MG63 (cell line): ENCODE data around the gene PLOD3. TPM values are rescaled to one million over a fixed set of nuclear protein-coding genes. Genes with fewer than 3 reads are reported as not detected.
"Not testable (repeated sequence)": the region's sequence is repeated elsewhere in the genome, so short reads cannot be mapped to it uniquely, and the experiment has no call there.

Source experiments
- DNase-seq: peaks from one replicate; pipeline ENCODE4 v3.0.0-alpha.2; 2020
- H3K27me3 ChIP-seq: fragments of 250-450 bp; sonication (Bioruptor Pico); 2 replicates; pipeline ENCODE4 v1.5.1; 2020; ENCODE audit warnings: mild to moderate bottlenecking, moderate library complexity
- H3K36me3 ChIP-seq: fragments of 250-450 bp; sonication (Bioruptor Pico); 2 replicates; pipeline ENCODE4 v1.5.1; 2020; ENCODE audit warnings: mild to moderate bottlenecking, moderate library complexity
- H3K4me3 ChIP-seq: fragments of 250-450 bp; sonication (Bioruptor Pico); 2 replicates; pipeline ENCODE4 v1.5.1; 2020; ENCODE audit warnings: mild to moderate bottlenecking, moderate library complexity
- H3K9me3 ChIP-seq: fragments of 250-450 bp; sonication (Bioruptor Pico); 2 replicates; pipeline ENCODE4 v1.5.1; 2020; ENCODE audit warnings: mild to moderate bottlenecking, moderate library complexity
- total RNA-seq: library from RNA; depleted of rRNA; stranded (reverse); fragments of >200 nt; shearing (Covaris generic); gene quantifications from 2 replicates; pipeline ENCODE4 v1.2.3, GENCODE V29; 2014; ENCODE audit warnings: low replicate concordance

PLOD3 gene
- total RNA-seq, 1 experiment from 2014 or later: 25.6 TPM

DNA sequence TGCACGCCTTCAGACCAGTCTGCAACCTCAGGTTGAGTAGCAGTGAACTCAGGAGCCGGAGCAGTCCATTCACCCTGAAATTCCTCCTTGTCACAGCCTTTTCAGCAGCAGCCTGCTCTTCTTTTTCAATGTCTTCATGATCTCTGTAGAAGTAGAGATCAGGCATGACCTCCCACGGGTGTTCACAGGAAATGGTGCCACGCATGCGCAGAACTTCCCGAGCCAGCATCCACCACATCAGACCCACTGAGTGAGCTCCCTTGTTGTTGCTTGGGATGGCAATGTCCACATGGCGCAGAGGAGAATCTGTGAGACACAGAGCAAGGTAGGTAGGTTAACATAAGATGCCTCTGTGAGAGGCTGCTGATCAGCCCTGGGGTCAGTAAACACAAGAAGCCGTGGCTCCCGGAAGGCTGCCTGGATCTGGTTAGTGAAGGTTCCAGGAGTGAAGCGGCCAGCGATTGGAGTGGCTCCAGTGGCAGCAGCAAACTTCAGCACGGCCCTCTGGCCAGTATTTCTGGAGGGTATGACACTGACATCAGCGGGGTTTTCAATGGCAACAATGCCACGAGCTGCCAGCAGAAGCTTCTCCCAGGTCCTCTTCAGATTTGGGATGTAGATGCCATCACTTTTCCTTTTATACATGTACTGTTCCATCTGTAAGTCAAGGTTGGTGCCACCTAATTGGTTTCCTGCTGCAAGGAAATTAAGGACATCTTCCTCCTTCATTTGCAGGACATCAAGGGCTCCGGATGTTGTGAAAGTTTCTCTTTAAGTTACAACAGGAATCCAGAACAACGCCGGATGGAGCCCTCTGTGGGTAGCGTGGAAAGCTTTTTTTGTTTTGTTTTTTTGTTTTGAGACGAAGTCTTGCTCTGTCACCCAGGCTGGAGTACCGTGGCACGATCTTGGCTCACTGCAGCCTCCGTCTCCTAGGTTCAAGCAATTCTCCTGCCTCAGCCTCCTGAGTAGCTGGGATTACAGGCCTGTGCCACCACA lies 13.3 kb downstream of the PLOD3 start:
- H3K27me3 ChIP-seq, DNase-seq, H3K9me3 ChIP-seq, H3K36me3 ChIP-seq, H3K4me3 ChIP-seq: not testable (repeated sequence)

DNA sequence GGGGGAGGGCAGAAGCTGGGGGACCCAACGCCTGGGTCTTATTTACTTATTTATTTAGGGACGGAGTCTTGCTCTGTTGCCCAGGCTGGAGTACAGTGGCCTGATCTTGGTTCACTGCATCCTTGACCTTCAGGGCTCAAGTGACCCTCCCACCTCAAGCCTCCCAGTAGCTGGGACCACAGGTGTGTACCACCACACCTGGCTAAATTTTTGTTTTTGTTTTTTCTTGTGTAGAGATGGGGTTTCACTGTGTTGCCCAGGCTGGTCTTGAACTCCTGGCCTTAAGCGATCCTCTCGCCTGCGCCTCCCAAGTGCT lies 14.8 kb downstream of the PLOD3 start:
- Histone ChIP-seq H3K36me3 (no peaks in the 10 kb centered on the region), H3K27me3 (no peaks in the 10 kb centered on the region), H3K9me3 (no peaks in the 10 kb centered on the region), H3K4me3 (no peak overlapping the region)
- no peak for DNase-seq

DNA sequence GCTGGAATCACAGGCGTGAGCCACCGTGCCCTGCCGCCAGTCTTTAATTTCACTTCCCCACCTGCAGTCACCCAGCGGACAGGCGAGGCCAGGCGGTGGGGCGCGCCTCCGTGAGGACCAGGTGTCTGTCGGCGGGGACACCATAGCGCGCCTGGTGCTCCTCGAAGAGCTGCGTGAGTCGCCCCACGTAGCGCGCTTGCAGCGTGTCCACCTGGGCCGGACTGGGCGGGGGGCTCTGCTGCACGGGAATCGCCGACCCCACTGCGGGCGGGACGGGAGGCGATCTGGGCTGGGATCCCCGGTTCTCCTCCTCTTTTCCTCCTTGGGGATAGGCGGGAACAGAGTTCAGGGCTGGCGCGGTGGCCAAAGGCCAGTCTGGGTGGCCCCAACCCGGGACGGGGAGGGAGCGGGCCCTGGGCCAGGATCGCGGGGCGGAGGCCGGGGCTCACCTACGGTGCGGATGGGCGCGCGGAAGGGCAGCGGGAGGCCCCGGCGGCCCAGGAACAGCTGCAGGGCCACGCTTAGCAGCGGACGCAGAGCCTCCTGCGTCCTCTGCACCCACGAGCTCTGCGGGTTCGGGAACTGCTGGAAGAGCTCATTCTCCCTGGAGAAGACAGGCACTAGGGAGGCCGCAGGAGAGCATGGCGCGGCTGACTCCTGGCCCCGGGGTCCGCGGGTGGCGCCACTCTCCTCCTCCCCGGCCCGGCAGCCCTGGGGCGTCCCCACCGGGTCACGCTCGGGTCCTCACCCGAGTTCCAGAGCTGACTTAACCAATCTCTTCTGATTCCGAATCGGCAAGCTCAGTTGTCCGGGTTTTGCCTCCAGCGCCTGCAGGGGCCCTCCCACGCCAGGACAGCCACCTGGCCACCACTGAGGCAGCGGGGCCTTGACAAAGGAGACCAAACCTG lies 15.4 kb downstream of the PLOD3 start:
- Histone ChIP-seq H3K9me3 (no peaks in the 10 kb centered on the region), H3K4me3 (no peak overlapping the region), H3K36me3 (no peaks in the 10 kb centered on the region), H3K27me3 (no peaks in the 10 kb centered on the region)
- no peak for DNase-seq

DNA sequence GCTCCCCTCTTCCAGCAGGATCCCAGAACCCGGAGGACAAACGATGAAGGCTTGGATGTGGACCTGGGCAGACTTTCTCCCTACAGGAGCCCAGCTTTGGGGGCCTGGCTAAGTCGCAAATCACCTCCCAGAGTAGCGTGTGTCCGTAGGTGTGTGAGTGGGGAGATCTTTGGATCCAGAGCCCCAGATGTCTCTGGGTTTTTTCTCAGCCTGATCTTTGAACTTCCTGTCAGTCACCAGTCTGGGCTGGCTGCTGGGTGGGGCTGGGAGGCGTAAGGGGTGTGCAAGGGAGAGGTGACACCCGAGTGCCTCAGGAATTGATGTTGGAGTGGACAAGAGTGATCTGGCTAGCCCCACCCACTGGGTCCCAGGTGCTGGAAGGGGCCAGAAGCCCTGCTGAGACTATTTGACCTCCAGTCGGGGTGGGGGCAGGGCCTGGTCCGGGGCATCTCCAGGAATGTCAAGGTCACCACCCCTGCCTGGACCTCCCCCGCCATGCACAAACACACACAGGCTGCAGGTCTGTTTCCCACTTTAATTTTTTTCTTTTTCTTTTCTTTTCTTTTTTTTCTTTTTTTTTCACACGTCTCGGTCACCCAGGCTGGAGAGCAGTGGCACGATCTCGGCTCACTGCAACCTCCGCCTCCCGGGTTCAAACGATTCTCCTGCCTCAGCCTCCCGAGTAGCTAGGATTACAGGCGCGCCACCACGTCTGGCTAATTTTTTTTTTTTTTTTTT lies 16.4 kb downstream of the PLOD3 start, which contains the start of gene MOGAT3:
MOGAT3 (minus strand) TSS at position 175 of the 738 bp plus-strand sequence. CDS start 182 bp downstream, outside the sequence.
- no peak for DNase-seq
- H3K4me3 ChIP-seq: no peak within 1 kb of the TSS

DNA sequence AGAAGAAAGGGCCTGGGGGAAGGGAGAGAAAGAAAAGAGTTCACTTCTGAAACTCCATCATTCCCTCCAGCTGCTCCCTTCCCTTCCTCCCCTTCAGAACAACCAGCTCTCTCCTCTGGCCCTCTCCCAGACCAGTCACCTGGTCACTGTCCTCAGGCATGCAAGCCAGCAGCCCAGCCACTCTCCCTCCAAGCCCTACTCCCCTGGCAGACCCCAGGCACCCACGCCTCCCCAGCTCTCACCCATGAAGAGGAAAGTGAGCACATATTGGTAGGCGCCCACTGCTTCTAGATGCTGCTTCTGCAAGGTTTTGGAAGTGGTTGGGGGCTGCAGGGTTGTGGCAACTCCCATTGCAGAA lies 16.9 kb downstream of the PLOD3 start:
- H3K9me3 ChIP-seq: no peaks in the 10 kb centered on the region
- H3K36me3 ChIP-seq: no peaks in the 10 kb centered on the region
- H3K27me3 ChIP-seq: no peaks in the 10 kb centered on the region
- no peak for DNase-seq
- H3K4me3 ChIP-seq: no peak overlapping the region

More for the DNA sequence above, 16.4 kb downstream of the PLOD3 start, which contains the start of gene MOGAT3:
- Histone ChIP-seq H3K36me3 (no peaks in the 10 kb centered on the region), H3K27me3 (no peaks in the 10 kb centered on the region), H3K9me3 (no peaks in the 10 kb centered on the region)

DNA sequence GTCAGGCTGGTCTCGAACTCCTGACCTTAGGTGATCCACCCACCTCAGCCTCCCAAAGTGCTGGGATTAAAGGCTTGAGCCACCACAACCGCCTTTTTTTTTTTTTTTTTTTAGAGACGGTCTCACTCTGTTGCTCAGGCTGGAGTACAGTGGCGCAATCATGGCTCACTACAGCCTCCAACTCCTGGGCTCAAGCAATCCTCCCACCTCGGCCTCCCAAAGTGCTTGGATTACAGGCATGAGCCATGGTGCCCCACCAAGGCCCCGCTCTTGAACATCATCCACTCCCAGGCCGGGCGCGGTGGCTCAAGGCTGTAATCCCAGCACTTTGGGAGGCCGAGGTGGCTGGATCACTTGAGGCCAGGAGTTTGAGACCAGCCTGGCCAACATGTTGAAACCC lies 17.9 kb downstream of the PLOD3 start:
- not testable (repeated sequence) for DNase-seq, H3K36me3 ChIP-seq, H3K9me3 ChIP-seq, H3K4me3 ChIP-seq, H3K27me3 ChIP-seq

DNA sequence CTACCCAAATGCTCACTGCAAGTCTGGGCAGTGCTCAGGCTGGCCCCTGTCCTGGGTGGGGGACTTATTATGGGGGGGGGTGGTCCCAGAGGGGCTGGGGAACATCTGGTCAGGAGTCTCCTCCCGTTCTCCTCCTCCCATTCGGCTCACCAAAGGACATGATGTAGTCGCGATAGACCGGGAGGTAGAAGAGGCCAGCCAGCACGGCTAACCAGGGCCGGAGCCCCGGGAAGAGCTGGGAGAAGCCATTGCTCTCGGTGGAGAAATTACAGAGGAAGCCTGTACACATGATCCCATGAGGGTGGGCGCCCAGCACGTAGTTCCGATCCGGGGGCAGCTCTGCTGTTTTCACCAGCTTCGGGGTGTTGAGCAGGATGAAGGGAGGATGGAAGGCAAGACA lies 18.9 kb downstream of the PLOD3 start:
- no peak for DNase-seq
- no peaks in the 10 kb centered on the region for H3K9me3 ChIP-seq
- no peaks in the 10 kb centered on the region for H3K36me3 ChIP-seq
- no peak overlapping the region for H3K4me3 ChIP-seq
- H3K27me3 ChIP-seq: no peaks in the 10 kb centered on the region

DNA sequence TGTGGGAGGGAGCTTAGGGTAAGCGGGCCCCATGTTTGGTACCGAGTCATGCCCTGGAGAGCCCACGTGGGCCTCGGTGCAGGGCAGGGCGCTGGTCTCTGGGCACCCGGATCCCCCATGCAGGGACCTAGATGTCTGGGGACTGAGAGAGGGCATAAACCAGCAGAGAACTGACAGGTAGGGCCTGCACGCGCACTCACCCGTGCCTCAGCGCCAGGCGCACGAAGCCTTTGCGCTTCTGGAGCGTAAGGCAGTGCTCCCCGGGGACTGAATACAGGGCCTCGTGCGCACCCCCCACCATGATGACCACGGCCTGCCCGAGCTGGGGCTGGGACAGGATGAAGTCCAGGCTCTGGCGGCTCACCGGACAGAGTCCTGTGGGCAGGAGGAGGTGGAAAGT lies 19.4 kb downstream of the PLOD3 start:
- DNase-seq: no peak

DNA sequence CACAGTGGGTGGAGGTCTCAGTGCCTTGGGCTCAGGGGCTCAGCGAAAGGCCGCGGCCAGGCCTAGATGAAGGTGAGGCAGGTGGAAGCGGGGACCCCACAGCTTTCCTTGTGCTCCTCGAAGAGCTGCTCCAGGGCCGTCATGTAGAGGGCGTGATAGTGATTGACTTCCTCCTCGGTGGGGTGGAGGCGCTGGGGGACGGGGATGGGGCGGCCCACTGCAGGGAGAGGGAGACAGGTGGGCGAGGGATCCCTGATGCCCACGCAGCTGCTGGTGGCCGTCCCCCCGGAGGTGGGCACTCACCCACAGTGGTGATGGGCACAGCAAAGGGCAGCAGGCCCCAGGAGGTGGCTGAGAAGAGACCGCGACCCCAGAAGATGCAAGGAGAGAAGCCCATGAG lies 21.5 kb downstream of the PLOD3 start:
- Histone ChIP-seq H3K36me3 (no peaks in the 10 kb centered on the region), H3K27me3 (no peaks in the 10 kb centered on the region), H3K4me3 (no peak overlapping the region), H3K9me3 (no peaks in the 10 kb centered on the region)
- no peak for DNase-seq

More for the DNA sequence above, 19.4 kb downstream of the PLOD3 start:
- Histone ChIP-seq H3K36me3 (no peaks in the 10 kb centered on the region), H3K27me3 (no peaks in the 10 kb centered on the region), H3K9me3 (no peaks in the 10 kb centered on the region), H3K4me3 (no peak overlapping the region)

DNA sequence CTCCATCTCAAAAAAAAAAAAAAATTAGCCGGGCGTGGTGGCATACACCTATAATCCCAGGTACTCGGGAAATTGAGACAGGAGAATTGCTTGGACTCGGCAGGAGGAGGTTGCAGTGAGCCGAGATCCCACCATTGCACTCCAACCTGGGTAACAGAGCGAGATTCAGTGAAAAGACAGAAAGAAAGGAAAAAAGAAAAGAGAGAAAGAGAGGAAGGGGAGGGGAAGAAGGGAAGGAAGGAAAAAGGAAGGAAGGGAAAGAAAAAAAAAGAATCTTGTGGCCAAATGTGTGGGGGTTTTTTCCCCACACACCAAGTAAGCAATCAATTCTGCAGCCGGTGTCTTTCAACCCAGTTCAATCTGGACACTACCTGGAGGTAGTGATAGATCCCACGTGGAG lies 28.3 kb downstream of the PLOD3 start:
- no peaks in the 10 kb centered on the region for H3K9me3 ChIP-seq
- no peak overlapping the region for H3K4me3 ChIP-seq
- H3K27me3 ChIP-seq: no peaks in the 10 kb centered on the region
- no peaks in the 10 kb centered on the region for H3K36me3 ChIP-seq
- DNase-seq: no peak

DNA sequence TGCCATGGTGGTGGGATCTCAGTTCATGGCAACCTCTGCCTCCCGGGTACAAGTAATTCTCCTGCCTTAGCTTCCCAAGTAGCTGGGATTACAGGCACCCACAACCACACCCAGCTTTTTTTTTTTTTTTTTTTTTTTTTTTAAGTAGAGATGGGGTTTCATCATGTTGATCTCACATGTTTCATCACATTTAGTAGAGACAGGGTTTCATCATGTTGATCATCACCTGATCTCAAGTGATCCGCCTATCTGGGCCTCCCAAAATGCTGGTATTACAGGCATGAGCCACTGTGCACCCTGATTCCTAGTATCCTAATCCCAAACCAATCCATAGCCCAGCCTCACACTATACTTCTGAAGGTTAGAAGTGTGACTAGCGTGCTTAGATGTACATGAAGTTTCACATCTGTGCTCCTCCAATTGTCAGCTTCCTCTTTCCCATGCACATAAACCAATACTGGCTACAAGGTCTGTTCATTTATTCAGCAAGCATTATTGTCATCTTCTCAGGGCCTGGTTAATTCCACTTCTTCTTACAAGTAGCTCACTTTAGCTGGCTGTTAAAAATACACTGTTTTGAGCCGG lies 30.4 kb downstream of the PLOD3 start:
- Histone ChIP-seq H3K9me3 (no peaks in the 10 kb centered on the region), H3K27me3 (no peaks in the 10 kb centered on the region), H3K36me3 (no peaks in the 10 kb centered on the region), H3K4me3 (no peak overlapping the region)
- DNase-seq: no peak

DNA sequence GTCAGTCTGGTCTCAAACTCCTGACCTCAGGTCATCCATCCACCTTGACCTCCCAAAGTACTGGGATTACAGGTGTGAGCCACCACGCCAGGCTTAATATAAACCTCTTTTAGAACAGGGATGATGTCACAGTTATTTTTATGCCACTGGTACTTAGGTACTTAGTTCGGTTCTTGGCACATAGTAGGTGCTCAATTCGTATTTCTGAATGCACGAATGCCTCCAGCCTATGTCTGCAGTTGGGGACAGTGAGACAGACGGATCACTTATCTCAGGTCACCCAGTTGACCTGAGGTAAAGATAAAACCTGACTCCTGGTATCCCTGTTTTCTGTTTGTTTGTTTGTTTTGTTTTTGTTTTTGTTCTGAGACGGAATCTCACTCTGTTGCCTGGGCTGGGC lies 31.2 kb downstream of the PLOD3 start:
- no peaks in the 10 kb centered on the region for H3K27me3 ChIP-seq
- H3K4me3 ChIP-seq: no peak overlapping the region
- no peak for DNase-seq
- H3K36me3 ChIP-seq: no peaks in the 10 kb centered on the region
- H3K9me3 ChIP-seq: no peaks in the 10 kb centered on the region

DNA sequence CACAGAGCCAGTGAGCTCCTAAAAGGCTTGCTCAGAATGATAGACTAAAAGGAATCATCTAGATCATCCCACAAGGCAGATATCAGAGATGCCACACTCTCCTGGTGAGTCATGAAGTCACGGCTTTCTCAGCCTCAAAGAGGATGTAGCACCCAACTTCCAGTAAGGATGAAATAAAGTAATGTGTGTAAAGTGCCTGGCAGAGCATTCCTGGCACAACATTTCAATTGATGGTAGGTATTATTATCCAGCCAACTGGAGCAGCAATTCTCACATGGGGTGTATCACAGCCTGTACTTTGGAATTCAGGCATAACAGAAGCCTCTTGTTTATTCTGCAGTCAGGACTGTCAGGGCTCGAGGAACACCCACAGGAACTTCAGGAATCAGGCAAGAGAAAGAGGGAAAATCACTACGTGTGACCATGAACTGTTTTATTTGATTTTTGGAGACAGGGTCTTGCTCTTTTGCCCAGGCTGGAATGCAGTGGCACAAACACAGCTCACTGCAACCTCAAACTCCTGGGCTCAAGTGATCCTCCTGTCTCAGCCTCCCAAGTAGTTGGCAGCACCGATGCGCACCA lies 32.0 kb downstream of the PLOD3 start:
- no peaks in the 10 kb centered on the region for H3K27me3 ChIP-seq
- no peaks in the 10 kb centered on the region for H3K9me3 ChIP-seq
- no peak for DNase-seq
- no peak overlapping the region for H3K4me3 ChIP-seq
- no peaks in the 10 kb centered on the region for H3K36me3 ChIP-seq

DNA sequence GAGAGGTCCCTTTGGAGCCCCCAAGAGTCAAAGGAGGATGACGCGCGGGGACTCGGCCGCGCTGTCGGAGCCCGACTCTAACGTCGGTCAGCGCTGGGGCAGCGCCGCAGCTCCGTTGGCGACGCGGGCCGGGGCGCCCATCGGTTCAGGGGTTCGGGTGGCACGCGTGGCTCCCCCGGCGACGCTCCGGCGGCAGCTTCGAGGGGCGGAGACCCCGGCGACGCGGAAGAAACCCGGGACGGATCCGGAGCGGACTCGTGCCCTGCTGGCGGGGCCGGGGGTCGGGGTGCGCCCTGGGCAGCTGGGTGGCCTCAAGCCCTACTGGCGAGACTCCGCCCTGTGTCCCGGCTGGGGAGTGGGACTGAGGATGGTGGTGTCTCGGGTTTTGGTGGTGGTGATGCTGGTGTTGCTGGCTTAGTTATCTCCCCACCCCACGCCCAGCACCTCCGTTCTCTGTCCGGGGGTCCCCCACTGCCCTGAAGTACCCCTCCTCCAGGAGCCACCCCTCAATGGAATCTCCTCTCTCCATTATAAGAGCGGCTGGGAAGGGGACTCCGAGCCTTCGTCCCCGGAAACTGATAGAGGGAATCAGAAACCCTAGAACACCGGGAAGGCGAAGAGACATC lies 37.1 kb downstream of the PLOD3 start, which contains the start of gene NAT16:
NAT16 (minus strand) TSS at position 164 of the 626 bp plus-strand sequence. CDS start 5,486 bp downstream, outside the sequence.
- Histone ChIP-seq H3K4me3 (no peak within 1 kb of the TSS), H3K9me3 (no peaks in the 10 kb centered on the region), H3K27me3 (no peaks in the 10 kb centered on the region), H3K36me3 (no peaks in the 10 kb centered on the region)
- DNase-seq: no peak

DNA sequence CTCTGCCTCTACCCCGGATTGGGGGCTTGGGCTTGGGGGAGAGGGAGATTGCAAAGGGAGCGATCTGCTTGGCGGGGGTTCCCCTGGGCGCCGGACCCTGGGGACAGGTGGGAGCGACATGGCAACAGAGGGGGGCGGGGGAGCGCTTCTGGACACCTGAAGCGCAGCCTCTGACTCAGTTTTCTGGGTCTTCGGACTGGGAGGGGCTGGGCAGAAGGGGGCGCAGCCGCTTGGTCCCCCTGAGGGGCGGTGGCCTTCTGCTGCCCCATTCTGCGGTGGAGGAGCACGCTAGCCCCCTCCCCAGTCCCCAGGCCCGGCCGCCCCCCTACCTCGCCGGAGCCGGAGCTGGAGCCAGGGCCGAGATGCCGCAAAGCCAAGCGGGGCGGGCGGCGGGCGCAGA lies 37.7 kb downstream of the PLOD3 start:
- Histone ChIP-seq H3K9me3 (no peaks in the 10 kb centered on the region), H3K36me3 (no peaks in the 10 kb centered on the region), H3K4me3 (no peak overlapping the region), H3K27me3 (no peaks in the 10 kb centered on the region)
- DNase-seq: no peak

DNA sequence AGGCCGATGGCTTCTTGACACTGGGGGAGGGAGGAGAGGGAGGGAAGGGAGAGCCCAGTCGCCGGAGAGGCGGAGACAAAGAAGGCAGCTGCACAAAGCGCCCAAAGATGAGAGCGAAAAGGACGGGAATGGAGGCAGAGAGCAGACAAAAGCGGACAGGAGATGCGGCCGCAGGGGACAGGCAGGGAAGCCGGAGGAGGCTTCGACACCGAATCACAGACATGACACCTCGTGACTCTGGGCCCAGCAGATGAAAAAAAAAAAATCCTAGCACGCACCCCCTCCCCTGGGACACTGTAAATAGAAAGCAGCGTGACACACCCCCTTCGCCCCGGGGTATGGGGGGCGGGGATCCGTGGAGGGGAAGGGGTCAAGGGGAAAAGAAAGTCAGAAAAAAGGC lies 38.3 kb downstream of the PLOD3 start:
- DNase-seq: no peak
- no peak overlapping the region for H3K4me3 ChIP-seq
- no peaks in the 10 kb centered on the region for H3K9me3 ChIP-seq
- no peaks in the 10 kb centered on the region for H3K36me3 ChIP-seq
- no peaks in the 10 kb centered on the region for H3K27me3 ChIP-seq
